WTC11 (cell line): ENCODE data around the gene PAPOLG. TPM values are rescaled to one million over a fixed set of nuclear protein-coding genes. Genes with fewer than 3 reads are reported as not detected.

Experiments used
- ATAC-seq: fragments of 200-7000 bp; cut with Tn5 transposase; 2 replicates; pipeline ENCODE4 v1.10.0; 2021; ENCODE audit warnings: mild to moderate bottlenecking, moderate library complexity
- CTCF ChIA-PET: fragments of 300-600 bp; sonication (Branson Sonifier 250); formaldehyde crosslinking; loops from one replicate; lab custom pipeline; 2021; ENCODE audit warnings: antibody characterized with exemption; lab: Charles Lee
- POLR2A ChIA-PET: fragments of 350-600 bp; sonication (Branson Sonifier 250); formaldehyde crosslinking; loops from one replicate; lab custom pipeline; 2021; ENCODE audit warnings: antibody characterized with exemption; lab: Charles Lee
- DNase-seq: peaks from one replicate; pipeline ENCODE4 v3.0.0; 2021; ENCODE audit warnings: low spot score
- H3K27ac Mint-ChIP-seq: 2 replicates; pipeline ENCODE4 v1.8.0; 2021; ENCODE audit warnings: mixed read lengths
- H3K27me3 Mint-ChIP-seq: 2 replicates; pipeline ENCODE4 v1.8.0; 2021; ENCODE audit warnings: low read depth, mild to moderate bottlenecking, moderate library complexity, mixed read lengths
- H3K36me3 Mint-ChIP-seq: 2 replicates; pipeline ENCODE4 v1.8.0; 2021; ENCODE audit warnings: mixed read lengths
- H3K4me1 Mint-ChIP-seq: 2 replicates; pipeline ENCODE4 v1.8.0; 2022; ENCODE audit warnings: mixed read lengths
- H3K4me3 Mint-ChIP-seq: 2 replicates; pipeline ENCODE4 v1.8.0; 2021; ENCODE audit warnings: mild to moderate bottlenecking, moderate library complexity, mixed read lengths
- H3K9me3 Mint-ChIP-seq: 2 replicates; pipeline ENCODE4 v1.8.0; 2021; ENCODE audit warnings: mixed read lengths
- AFF4 ChIP-seq: sonication (generic); formaldehyde crosslinking; IDR thresholded peaks from 2 replicates; pipeline ENCODE4 v1.8.1; 2023; ENCODE audit warnings: mild to moderate bottlenecking, missing genetic modification reagents, borderline replicate concordance
- ATF2 ChIP-seq: sonication (generic); formaldehyde crosslinking; IDR thresholded peaks from 2 replicates; pipeline ENCODE4 v1.8.1; 2022; ENCODE audit warnings: low read depth, missing genetic modification reagents, borderline replicate concordance
- CBFB ChIP-seq: sonication (generic); formaldehyde crosslinking; IDR thresholded peaks from 2 replicates; pipeline ENCODE4 v1.8.1; 2022; ENCODE audit warnings: mild to moderate bottlenecking, low read depth, missing genetic modification reagents
- E2F4 ChIP-seq: sonication (generic); formaldehyde crosslinking; IDR thresholded peaks from 2 replicates; pipeline ENCODE4 v1.8.1; 2022; ENCODE audit warnings: low read depth, mild to moderate bottlenecking, moderate library complexity, missing genetic modification reagents, borderline replicate concordance
- ESRRA ChIP-seq: sonication (generic); formaldehyde crosslinking; IDR thresholded peaks from 2 replicates; pipeline ENCODE4 v1.8.1; 2022; ENCODE audit warnings: mild to moderate bottlenecking, missing genetic modification reagents, borderline replicate concordance
- IRF2 ChIP-seq: sonication (generic); formaldehyde crosslinking; IDR thresholded peaks from 2 replicates; pipeline ENCODE4 v1.8.0; 2022; ENCODE audit warnings: low read depth, missing genetic modification reagents, borderline replicate concordance
- NFE2L1 ChIP-seq: sonication (generic); formaldehyde crosslinking; IDR thresholded peaks from 2 replicates; pipeline ENCODE4 v1.8.1; 2023; ENCODE audit warnings: missing genetic modification reagents
- NFYB ChIP-seq: sonication (generic); formaldehyde crosslinking; conservative IDR thresholded peaks from 2 replicates; pipeline ENCODE4 v1.8.0; 2022; ENCODE audit warnings: low read depth, missing genetic modification reagents
- NR3C1 ChIP-seq: sonication (generic); formaldehyde crosslinking; conservative IDR thresholded peaks from 2 replicates; pipeline ENCODE4 v1.8.1; 2023; ENCODE audit warnings: low read depth, mild to moderate bottlenecking, missing genetic modification reagents
- OVOL2 ChIP-seq: fragments of 250-450 bp; sonication (Bioruptor Pico); IDR thresholded peaks from 2 replicates; pipeline ENCODE4 v1.9.0; 2021; ENCODE audit warnings: mild to moderate bottlenecking, borderline replicate concordance
- RORB ChIP-seq: fragments of 250-450 bp; sonication (Bioruptor Pico); IDR thresholded peaks from 2 replicates; pipeline ENCODE4 v1.9.0; 2021; ENCODE audit warnings: mild to moderate bottlenecking
- TEAD4 ChIP-seq: sonication (generic); formaldehyde crosslinking; IDR thresholded peaks from 2 replicates; pipeline ENCODE4 v1.8.0; 2022; ENCODE audit warnings: mild to moderate bottlenecking, missing genetic modification reagents
- USF1 ChIP-seq: sonication (generic); formaldehyde crosslinking; IDR thresholded peaks from 2 replicates; pipeline ENCODE4 v1.8.0; 2022; ENCODE audit warnings: mild to moderate bottlenecking, missing genetic modification reagents
- USF2 ChIP-seq: sonication (generic); formaldehyde crosslinking; IDR thresholded peaks from 2 replicates; pipeline ENCODE4 v1.8.1; 2023; ENCODE audit warnings: mild to moderate bottlenecking, missing genetic modification reagents, moderate library complexity
- ZMAT4 ChIP-seq: fragments of 250-450 bp; sonication (Bioruptor Pico); IDR thresholded peaks from 2 replicates; pipeline ENCODE4 v1.9.0; 2021; ENCODE audit warnings: mild to moderate bottlenecking
- ZNF425 ChIP-seq: fragments of 250-450 bp; sonication (Bioruptor Pico); conservative IDR thresholded peaks from 2 replicates; pipeline ENCODE4 v1.9.0; 2021; ENCODE audit warnings: mild to moderate bottlenecking
- total RNA-seq: library from RNA; stranded (reverse); gene quantifications from 3 replicates; pipeline ENCODE4 v1.2.3, GENCODE V29; 2021

PAPOLG gene
- total RNA-seq, 1 experiment from 2014 or later = 22.5 TPM

GRCh38 chr2:60840880-60841279, 84.8 kb downstream of the PAPOLG start (continued):
- TF ChIP-seq ZNF425 (CRISPR knock-in tag) (no peak), E2F4 (no peak), USF2 (CRISPR knock-in tag) (no peak), NFYB (CRISPR knock-in tag) (no peak)

- ChIA-PET CTCF (no interaction called here), POLR2A (no interaction called here)
- Mint-ChIP-seq H3K36me3 (no peaks in the 10 kb centered on the region), H3K27ac (no peak overlapping the region), H3K4me1 (peaks cover 7% of the 10 kb centered on the region), H3K27me3 (peaks cover 64% of the 10 kb centered on the region), H3K4me3 (no peak overlapping the region), H3K9me3 (no peaks in the 10 kb centered on the region)
- TF ChIP-seq OVOL2 (CRISPR knock-in tag) = no peak
- ATAC-seq (no peak; the same call in 1 of the 2 replicates), DNase-seq (no peak)
Measured at GRCh38 chr2:60843006-60843405, 86.9 kb downstream of the PAPOLG start.

GRCh38 chr2:60844105-60844504, 88.0 kb downstream of the PAPOLG start:
- DNase-seq (no peak), ATAC-seq (no peak)
- no peak overlapping the region for H3K27ac Mint-ChIP-seq
- no peak overlapping the region for H3K4me3 Mint-ChIP-seq
- CTCF ChIA-PET = no interaction called here
- H3K4me1 Mint-ChIP-seq = peaks cover 5% of the 10 kb centered on the region
- no peaks in the 10 kb centered on the region for H3K36me3 Mint-ChIP-seq
- H3K9me3 Mint-ChIP-seq = no peaks in the 10 kb centered on the region
- POLR2A ChIA-PET = no interaction called here
- no peak for TF ChIP-seq CBFB (CRISPR knock-in tag)
- TF ChIP-seq NR3C1 (CRISPR knock-in tag) = no peak
- TF ChIP-seq AFF4 (CRISPR knock-in tag) = no peak
- peaks cover 53% of the 10 kb centered on the region for H3K27me3 Mint-ChIP-seq

- CTCF ChIA-PET = no interaction called here
- H3K4me3 Mint-ChIP-seq = no peak overlapping the region
- TF ChIP-seq IRF2 (CRISPR knock-in tag) = no peak
- TF ChIP-seq ZMAT4 (CRISPR knock-in tag) = no peak
- no peak for TF ChIP-seq ESRRA (CRISPR knock-in tag)
- no peak for TF ChIP-seq TEAD4 (CRISPR knock-in tag)
- no peak for TF ChIP-seq NFE2L1 (CRISPR knock-in tag)
- TF ChIP-seq RORB (CRISPR knock-in tag) = no peak
- no peak for TF ChIP-seq ATF2 (CRISPR knock-in tag)
- TF ChIP-seq USF1 (CRISPR knock-in tag) = no peak
- TF ChIP-seq E2F4 = no peak
Measured at GRCh38 chr2:60847854-60848253, 91.8 kb downstream of the PAPOLG start.

More at GRCh38 chr2:60847854-60848253, 91.8 kb downstream of the PAPOLG start:
- H3K27me3 Mint-ChIP-seq = peaks cover 23% of the 10 kb centered on the region
- H3K4me1 Mint-ChIP-seq = no peaks in the 10 kb centered on the region
- no peaks in the 10 kb centered on the region for H3K9me3 Mint-ChIP-seq
- no peaks in the 10 kb centered on the region for H3K36me3 Mint-ChIP-seq
- POLR2A ChIA-PET = no interaction called here
- DNase-seq (no peak), ATAC-seq (no peak)
- H3K27ac Mint-ChIP-seq = no peak overlapping the region
